GM23338 (cell line): Measurements from ENCODE around the gene ERVMER34-1. TPM values are rescaled to one million over a fixed set of nuclear protein-coding genes. Genes with fewer than 3 reads are reported as not detected.

ENCODE experiments used
- ATAC-seq: fragments of 200-7000 bp; cut with Tn5 transposase; 3 replicates; pipeline ENCODE4 v1.9.1; 2020
- DNase-seq: peaks from one replicate; pipeline ENCODE4 v3.0.0-alpha.2; 2015; ENCODE audit warnings: low spot score
- H2AFZ ChIP-seq: fragments of 200-600 bp; sonication (generic); 2 replicates; pipeline ENCODE4 v1.8.0; 2016; ENCODE audit warnings: antibody characterized with exemption, mild to moderate bottlenecking, moderate library complexity
- H3F3A ChIP-seq: fragments of 200-600 bp; sonication (generic); replicated peaks from 2 replicates; pipeline ENCODE4 v1.8.0; 2017; ENCODE audit warnings: antibody characterized with exemption, mixed run types, low read depth
- H3K27ac ChIP-seq: fragments of 200-600 bp; sonication (generic); 2 replicates; pipeline ENCODE4 v1.6.1; 2016; ENCODE audit warnings: low read depth
- H3K27me3 ChIP-seq: fragments of 200-600 bp; sonication (generic); 2 replicates; pipeline ENCODE4 v1.8.0; 2016; ENCODE audit warnings: mild to moderate bottlenecking, mixed run types, moderate library complexity; ENCODE audit not compliant: insufficient read depth
- H3K36me3 ChIP-seq: fragments of 200-600 bp; sonication (generic); 2 replicates; pipeline ENCODE4 v1.8.0; 2016; ENCODE audit warnings: mild to moderate bottlenecking; ENCODE audit not compliant: insufficient read depth
- H3K4me1 ChIP-seq: fragments of 200-600 bp; sonication (generic); 2 replicates; pipeline ENCODE4 v1.8.0; 2016; ENCODE audit warnings: mild to moderate bottlenecking, moderate library complexity; ENCODE audit not compliant: insufficient read depth
- H3K4me2 ChIP-seq: fragments of 200-600 bp; sonication (generic); 2 replicates; pipeline ENCODE4 v1.7.1; 2017; ENCODE audit warnings: mixed run types
- H3K4me3 ChIP-seq: fragments of 200-600 bp; sonication (generic); 2 replicates; pipeline ENCODE4 v1.6.1; 2016; ENCODE audit warnings: mixed run types
- H3K79me2 ChIP-seq: fragments of 200-600 bp; sonication (generic); replicated peaks from 2 replicates; pipeline ENCODE4 v1.8.0; 2017; ENCODE audit warnings: mild to moderate bottlenecking; ENCODE audit not compliant: insufficient read depth
- H3K9me2 ChIP-seq: fragments of 200-600 bp; sonication (generic); 2 replicates; pipeline ENCODE4 v1.8.0; 2017; ENCODE audit not compliant: insufficient read depth
- H4K20me1 ChIP-seq: fragments of 200-600 bp; sonication (generic); replicated peaks from 2 replicates; pipeline ENCODE4 v1.8.0; 2017; ENCODE audit warnings: mild to moderate bottlenecking; ENCODE audit not compliant: insufficient read depth
- H3K27ac Mint-ChIP-seq: 2 replicates; pipeline ENCODE4 v1.8.0; 2020; ENCODE audit warnings: inconsistent platforms, mild to moderate bottlenecking, moderate library complexity, mixed read lengths
- H3K27me3 Mint-ChIP-seq: 3 replicates; pipeline ENCODE4 v1.8.0; 2022; ENCODE audit warnings: low read depth, mild to moderate bottlenecking, moderate library complexity, mixed read lengths, inconsistent platforms; ENCODE audit not compliant: insufficient read depth, poor library complexity
- H3K36me3 Mint-ChIP-seq: 3 replicates; pipeline ENCODE4 v1.8.0; 2021; ENCODE audit warnings: low read depth, mild to moderate bottlenecking, inconsistent platforms, moderate library complexity, mixed read lengths
- H3K4me1 Mint-ChIP-seq: 3 replicates; pipeline ENCODE4 v1.8.0; 2020; ENCODE audit warnings: mild to moderate bottlenecking, inconsistent platforms, mixed read lengths
- H3K4me3 Mint-ChIP-seq: 3 replicates; pipeline ENCODE4 v1.8.0; 2021; ENCODE audit warnings: moderate library complexity, mild to moderate bottlenecking, inconsistent platforms, mixed read lengths
- H3K9me3 Mint-ChIP-seq: 3 replicates; pipeline ENCODE4 v1.8.0; 2020; ENCODE audit warnings: moderate library complexity, mild to moderate bottlenecking, inconsistent platforms, mixed read lengths
- EZH2 ChIP-seq: fragments of 200-600 bp; sonication (generic); IDR thresholded peaks from one replicate; pipeline ENCODE4 v1.8.0; 2017; ENCODE audit warnings: antibody characterized with exemption, mild to moderate bottlenecking, low read depth; ENCODE audit not compliant: unreplicated experiment
- EZH2phosphoT487 ChIP-seq: fragments of 200-600 bp; sonication (generic); IDR thresholded peaks from one replicate; pipeline ENCODE4 v1.8.1; 2018; ENCODE audit warnings: antibody characterized with exemption; ENCODE audit not compliant: unreplicated experiment
- NANOG ChIP-seq: IDR thresholded peaks from 2 replicates; pipeline ENCODE4 v1.6.1; 2016; ENCODE audit warnings: antibody characterized with exemption, borderline replicate concordance
- POLR2AphosphoS5 ChIP-seq: IDR thresholded peaks from 2 replicates; pipeline ENCODE4 v1.6.1; 2016; ENCODE audit warnings: antibody characterized with exemption, low read depth
- REST ChIP-seq: IDR thresholded peaks from one replicate; pipeline ENCODE4 v1.6.1; 2018; ENCODE audit warnings: antibody characterized with exemption; ENCODE audit not compliant: unreplicated experiment
- STAT1 ChIP-seq: IDR thresholded peaks from one replicate; pipeline ENCODE4 v1.6.1; 2016; ENCODE audit warnings: antibody characterized with exemption; ENCODE audit not compliant: unreplicated experiment
- ZNF114 ChIP-seq: fragments of 250-450 bp; sonication (Bioruptor Pico); IDR thresholded peaks from 2 replicates; pipeline ENCODE4 v1.5.0; 2020; ENCODE audit warnings: mild to moderate bottlenecking, moderate library complexity
- ZNF462 ChIP-seq: fragments of 250-450 bp; sonication (Bioruptor Pico); IDR thresholded peaks from 2 replicates; pipeline ENCODE4 v1.5.0; 2020; ENCODE audit warnings: mild to moderate bottlenecking, moderate library complexity
- polyA plus RNA-seq: library from polyadenylated mRNA; unstranded; fragments of >200 nt; fragmentation: Nextera tagmentation; extraction: Ambion mirVana; gene quantifications from 2 replicates; pipeline ENCODE4 v1.2.1, GENCODE V29; 2016
- total RNA-seq: library from RNA; depleted of rRNA; stranded (reverse); fragments of >200 nt; shearing (Covaris generic); gene quantifications from 2 replicates; pipeline ENCODE4 v1.2.3, GENCODE V29; 2014

ERVMER34-1 gene
- total and polyA plus RNA-seq, 2 experiments from 2014 or later: 15.9 to 34.1 TPM

DNA sequence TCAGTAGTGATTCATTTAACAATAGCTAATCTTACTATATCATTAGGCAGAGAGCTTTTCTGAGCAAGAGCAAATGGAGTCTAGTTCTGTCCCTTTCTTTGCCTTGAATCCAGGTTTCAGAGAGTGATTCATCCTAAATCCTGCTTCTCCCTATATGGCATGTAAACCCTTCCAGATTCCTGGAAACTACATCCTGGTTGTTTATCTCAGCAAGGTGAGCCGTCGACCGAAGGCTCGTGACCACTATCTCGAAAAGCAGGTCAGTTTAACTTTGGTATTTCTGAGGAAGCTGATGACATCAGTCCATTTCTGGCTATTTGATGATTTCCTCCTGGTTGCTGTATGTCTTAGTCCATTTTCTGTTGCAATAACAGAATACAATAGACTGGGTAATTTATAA, 40.7 kb upstream of the ERVMER34-1 start (continued):
- TF ChIP-seq REST (no peak), ZNF462 (CRISPR knock-in tag) (no peak), STAT1 (no peak), NANOG (no peak)

GRCh38 chr4:52789774-52790173, 38.5 kb upstream of the ERVMER34-1 start:
- Histone ChIP-seq H3K36me3 (no peaks in the 10 kb centered on the region), H3K27me3 (no peaks in the 10 kb centered on the region), H3K4me2 (no peak overlapping the region), H3K4me1 (no peaks in the 10 kb centered on the region), H2AFZ (no peak overlapping the region), H3K9me2 (peaks cover 19% of the 10 kb centered on the region), H4K20me1 (no peaks in the 10 kb centered on the region), H3F3A (no peaks in the 10 kb centered on the region), H3K27ac (no peak overlapping the region), H3K4me3 (no peak overlapping the region), H3K79me2 (no peaks in the 10 kb centered on the region)
- DNase-seq (no peak), ATAC-seq (no peak)
- Mint-ChIP-seq H3K4me3 (no peak overlapping the region), H3K27me3 (no peaks in the 10 kb centered on the region), H3K27ac (no peak overlapping the region), H3K36me3 (no peaks in the 10 kb centered on the region), H3K4me1 (peaks cover 2% of the 10 kb centered on the region; the same call in 2 of the 3 replicates), H3K9me3 (no peaks in the 10 kb centered on the region)
- no peak for TF ChIP-seq STAT1
- TF ChIP-seq EZH2phosphoT487: no peak
- TF ChIP-seq POLR2AphosphoS5: no peak
- no peak for TF ChIP-seq EZH2
- TF ChIP-seq ZNF114 (CRISPR knock-in tag): no peak
